Cardiac fibroblast (primary cell): ENCODE results near the gene NCCRP1.

Experiments
- DNase-seq, 2 donors: peaks; one replicate each; pipeline versions ENCODE4 v3.0.0 to v3.0.0-alpha.2; 2010; ENCODE audit warnings: low read depth in 2 of 2
- H3K4me3 ChIP-seq, 2 donors: replicated peaks in 1 of 2; 1 replicate in 1 of 2; 2 replicates in 1 of 2; pipeline ENCODE4 v1.5.1; 2011; ENCODE audit warnings: low read depth in 2 of 2, low read length in 2 of 2, mild to moderate bottlenecking in 2 of 2, moderate library complexity in 1 of 2
- CTCF ChIP-seq: IDR thresholded peaks from one replicate; pipeline ENCODE4 v1.5.1; 2011; ENCODE audit warnings: low read depth, mild to moderate bottlenecking, low read length, inconsistent platforms

Gene NCCRP1

GRCh38 chr19:39196860-39197562, at the start of gene NCCRP1:
Gene NCCRP1, plus strand, starts transcription at chr19:39196964. Its CDS starts 19 bp downstream, at chr19:39196983.
- no peak for DNase-seq
- TF ChIP-seq CTCF = no peak
- no peak within 1 kb of the TSS for H3K4me3 ChIP-seq

- no peak for TF ChIP-seq CTCF
- no peak for DNase-seq
Observed at GRCh38 chr19:39147480-39147879, 49.3 kb upstream of the NCCRP1 start.

GRCh38 chr19:39148939-39149529, 47.7 kb upstream of the NCCRP1 start:
- TF ChIP-seq CTCF = no peak
- no peak overlapping the region for H3K4me3 ChIP-seq
- DNase-seq = no peak

More at GRCh38 chr19:39147480-39147879, 49.3 kb upstream of the NCCRP1 start:
- no peak overlapping the region for H3K4me3 ChIP-seq

- no peak for DNase-seq
- no peak for TF ChIP-seq CTCF
- H3K4me3 ChIP-seq = no peak overlapping the region
Observed at GRCh38 chr19:39150235-39150634, 46.5 kb upstream of the NCCRP1 start.

GRCh38 chr19:39150807-39151600, 45.8 kb upstream of the NCCRP1 start:
- no peak for DNase-seq
- H3K4me3 ChIP-seq = no peak overlapping the region
- TF ChIP-seq CTCF = no peak

- H3K4me3 ChIP-seq = no peak overlapping the region
Observed at GRCh38 chr19:39152066-39152465, 44.7 kb upstream of the NCCRP1 start.

More at GRCh38 chr19:39152066-39152465, 44.7 kb upstream of the NCCRP1 start:
- TF ChIP-seq CTCF = no peak
- DNase-seq = no peak
